PFSK-1 (cell line): ENCODE data around the gene PPP1R15A.

ENCODE experiments used
- POLR2AphosphoS5 ChIP-seq: IDR thresholded peaks from 2 replicates; pipeline ENCODE4 v1.6.1; 2012; ENCODE audit warnings: low read depth, mild to moderate bottlenecking, control low read depth, low read length, moderate library complexity
- REST ChIP-seq, 2 experiments: IDR thresholded peaks; 2 replicates each; pipeline versions ENCODE4 v1.6.1 to v1.8.0; 2011 to 2012; ENCODE audit warnings: low read depth in 2 of 2, low read length in 2 of 2, control low read depth in 1 of 2, inconsistent platforms in 1 of 2, mild to moderate bottlenecking in 1 of 2, moderate library complexity in 1 of 2; ENCODE audit not compliant: insufficient read depth in 1 of 2

GRCh38 chr19:48920949-48921348 is 48.7 kb downstream of the PPP1R15A start:
- TF ChIP-seq REST (IDR thresholded peaks at IDR 0.05; ENCODE audit: insufficient read depth in 1 of 2, low read depth in 2 of 2, low read length in 2 of 2) (no peak), POLR2AphosphoS5 (no peak)
